GM21723 (cell line): ENCODE measurements around the gene CORO2A.

Experiments used
- ATAC-seq: cut with Tn5 transposase; IDR thresholded peaks from one replicate; pipeline ENCODE4 v1.9.1; 2021; ENCODE audit warnings: mild to moderate bottlenecking, moderate library complexity; ENCODE audit not compliant: unreplicated experiment

The CORO2A gene

GRCh38 chr9:98192503-98193335, at the start of gene CORO2A:
CORO2A (minus strand) TSS chr9:98192637; CDS start chr9:98157660, 34,977 bp downstream.
- peak; percentile 79 for ATAC-seq

GRCh38 chr9:98241357-98242300, 49.2 kb upstream of the CORO2A start:
- ATAC-seq, result no peak

- no peak for ATAC-seq
Observed at GRCh38 chr9:98240475-98240874, 48.0 kb upstream of the CORO2A start.

- no peak for ATAC-seq
Observed at GRCh38 chr9:98236901-98237487, 44.6 kb upstream of the CORO2A start.

GRCh38 chr9:98235126-98235525, 42.7 kb upstream of the CORO2A start:
- ATAC-seq, result no peak

GRCh38 chr9:98234245-98234825, 41.9 kb upstream of the CORO2A start:
- no peak for ATAC-seq

- no peak for ATAC-seq
Observed at GRCh38 chr9:98232926-98233325, 40.5 kb upstream of the CORO2A start.

- no peak for ATAC-seq
Observed at GRCh38 chr9:98231770-98232478, 39.5 kb upstream of the CORO2A start.

- no peak for ATAC-seq
Observed at GRCh38 chr9:98230789-98231188, 38.4 kb upstream of the CORO2A start.

GRCh38 chr9:98230304-98230703, 37.9 kb upstream of the CORO2A start:
- ATAC-seq, result no peak

- ATAC-seq, result no peak
Observed at GRCh38 chr9:98229620-98230019, 37.2 kb upstream of the CORO2A start.

GRCh38 chr9:98229090-98229395, 36.6 kb upstream of the CORO2A start:
- no peak for ATAC-seq

- no peak for ATAC-seq
Observed at GRCh38 chr9:98228392-98229089, 36.1 kb upstream of the CORO2A start.

GRCh38 chr9:98227883-98228282, 35.4 kb upstream of the CORO2A start:
- ATAC-seq, result no peak

GRCh38 chr9:98226957-98227356, 34.5 kb upstream of the CORO2A start:
- ATAC-seq, result no peak

GRCh38 chr9:98226516-98226915, 34.1 kb upstream of the CORO2A start:
- ATAC-seq, result no peak

- no peak for ATAC-seq
Observed at GRCh38 chr9:98225015-98225442, 32.6 kb upstream of the CORO2A start.

GRCh38 chr9:98222885-98223691, 30.7 kb upstream of the CORO2A start:
- ATAC-seq, result no peak

GRCh38 chr9:98220911-98221310, 28.5 kb upstream of the CORO2A start:
- ATAC-seq, result no peak
